OCI-LY3 (cell line): ENCODE data around the gene PHETA2.

ENCODE experiments used
- CTCF ChIP-seq: fragments of 200-600, 300-600 bp; sonication (generic); IDR thresholded peaks from 2 replicates; pipeline ENCODE4 v1.5.1; 2014; ENCODE audit warnings: antibody characterized with exemption, low read length, low read depth
- EZH2phosphoT487 ChIP-seq: fragments of 200-600 bp; shearing (Covaris generic); IDR thresholded peaks from 2 replicates; pipeline ENCODE4 v1.6.1; 2018; ENCODE audit warnings: antibody characterized with exemption, mixed run types, low read depth

GRCh38 chr22:42067671-42068251 lies 6.3 kb upstream of the PHETA2 start:
- TF ChIP-seq CTCF: no peak
- no peak for TF ChIP-seq EZH2phosphoT487
